ENCODE results near the gene CDV3.

CDV3 gene

GRCh38 chr3:133562376-133562775, 11.1 kb upstream of the CDV3 start:
- Histone ChIP-seq H3K4me3 (no peak overlapping the region), H3K9me3 (replicated peaks in 1 of 11) (peaks cover 8 to 20% (median 16%) of the 10 kb centered on the region in 11 experiments), H3K4me1 (peaks cover 6 to 22% (median 8%) of the 10 kb centered on the region in 10 experiments; a peak in 18 of 20 replicates), H3K27me3 (no peaks in the 10 kb centered on the region), H3K27ac (no peak overlapping the region), H3K36me3 (no peaks in the 10 kb centered on the region), H4K20me1 (no peaks in the 10 kb centered on the region), H3K9ac (no peak overlapping the region), H3K4me2 (0 out of 22 replicates have a peak overlapping the region, but pooled peaks of 1 of the 11 experiments have one; percentile 31)
- TF ChIP-seq Cebpa-rat (IDR thresholded peaks at IDR 0.05): no peak

- Histone ChIP-seq H3K9me3 (replicated peaks in 1 of 11) (peaks cover 8 to 16% (median 13%) of the 10 kb centered on the region in 11 experiments), H3K4me2 (no peak overlapping the region), H4K20me1 (no peaks in the 10 kb centered on the region), H3K36me3 (no peaks in the 10 kb centered on the region), H3K9ac (no peak overlapping the region), H3K27ac (no peak overlapping the region), H3K27me3 (no peaks in the 10 kb centered on the region), H3K4me1 (peaks cover 9 to 29% (median 11%) of the 10 kb centered on the region in 10 experiments; a peak in 18 of 20 replicates), H3K4me3 (no peak overlapping the region)
- TF ChIP-seq Cebpa-rat (IDR thresholded peaks at IDR 0.05): no peak
Observed at GRCh38 chr3:133563186-133563591, 10.3 kb upstream of the CDV3 start.

GRCh38 chr3:133563816-133564215, 9.7 kb upstream of the CDV3 start:
- Histone ChIP-seq H3K4me1 (peaks cover 9 to 35% (median 14%) of the 10 kb centered on the region in 10 experiments; a peak in 19 of 20 replicates), H3K36me3 (no peaks in the 10 kb centered on the region), H3K9me3 (replicated peaks in 1 of 11) (peaks cover 3 to 10% (median 7%) of the 10 kb centered on the region in 11 experiments), H4K20me1 (no peaks in the 10 kb centered on the region), H3K27me3 (no peaks in the 10 kb centered on the region), H3K9ac (no peak overlapping the region), H3K4me3 (no peak overlapping the region), H3K27ac (no peak overlapping the region), H3K4me2 (no peak overlapping the region)
- TF ChIP-seq Cebpa-rat (IDR thresholded peaks at IDR 0.05): no peak

- no peaks in the 10 kb centered on the region for H4K20me1 ChIP-seq
- no peaks in the 10 kb centered on the region for H3K36me3 ChIP-seq
- no peak overlapping the region for H3K9ac ChIP-seq
- no peak overlapping the region for H3K4me3 ChIP-seq
- no peak for TF ChIP-seq Cebpa-rat (IDR thresholded peaks at IDR 0.05)
- peak overlapping the region in 1 of 11 experiments; percentile 1; a peak in 2 of 22 replicates for H3K27ac ChIP-seq
- no peaks in the 10 kb centered on the region for H3K9me3 ChIP-seq (replicated peaks in 1 of 11)
- H3K4me2 ChIP-seq: peak overlapping the region in 5 of 11 experiments; percentile 28 to 91 (median 88); a peak in 10 of 22 replicates
- H3K4me1 ChIP-seq: peaks cover 25 to 65% (median 49%) of the 10 kb centered on the region in 10 experiments
- no peaks in the 10 kb centered on the region for H3K27me3 ChIP-seq
Observed at GRCh38 chr3:133568294-133569014, 5.0 kb upstream of the CDV3 start.

- no peak for TF ChIP-seq Cebpa-rat (IDR thresholded peaks at IDR 0.05)
- Histone ChIP-seq H3K27ac (peak overlapping the region in 8 of 11 experiments; percentile 3 to 99 (median 97); a peak in 11 of 22 replicates), H3K4me1 (peaks cover 29 to 65% (median 52%) of the 10 kb centered on the region in 10 experiments), H4K20me1 (peaks cover 8 to 14% (median 12%) of the 10 kb centered on the region in 11 experiments), H3K4me3 (no peak overlapping the region), H3K36me3 (peaks cover 3 to 6% (median 5%) of the 10 kb centered on the region in 11 experiments; a peak in 18 of 22 replicates), H3K4me2 (peak overlapping the region in 7 of 11 experiments; percentile 85 to 91 (median 88); a peak in 14 of 22 replicates), H3K27me3 (no peaks in the 10 kb centered on the region), H3K9ac (no peak overlapping the region), H3K9me3 (replicated peaks in 1 of 11) (no peaks in the 10 kb centered on the region)
Observed at GRCh38 chr3:133570139-133570936, 3.1 kb upstream of the CDV3 start.

DNA sequence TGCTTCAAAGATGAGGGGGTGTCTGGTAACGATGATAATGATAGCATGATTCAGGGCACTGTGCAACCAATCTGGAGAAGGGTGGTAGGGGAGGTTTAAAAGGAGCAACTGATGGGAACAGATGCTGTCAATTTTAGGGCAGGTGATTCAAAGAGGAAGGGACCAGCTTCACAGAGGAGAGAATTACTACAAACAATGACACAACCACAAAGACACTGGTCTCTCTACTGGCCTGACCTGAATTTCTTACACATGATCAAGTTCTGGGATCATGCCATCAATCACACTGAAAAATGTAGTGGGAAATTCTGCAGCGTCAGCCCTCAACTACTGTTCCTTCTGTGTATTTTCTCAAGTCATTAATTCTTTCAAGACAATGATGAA, 2.6 kb upstream of the CDV3 start:
- Histone ChIP-seq H3K27ac (peak overlapping the region in 8 of 11 experiments; percentile 97 to 99 (median 98); a peak in 16 of 22 replicates), H3K4me3 (no peak overlapping the region), H3K9me3 (replicated peaks in 1 of 11) (no peaks in the 10 kb centered on the region), H4K20me1 (peaks cover 14 to 20% (median 18%) of the 10 kb centered on the region in 11 experiments), H3K9ac (no peak overlapping the region), H3K27me3 (no peaks in the 10 kb centered on the region), H3K4me1 (peaks cover 35 to 69% (median 58%) of the 10 kb centered on the region in 10 experiments), H3K36me3 (peaks cover 7 to 12% (median 11%) of the 10 kb centered on the region in 11 experiments), H3K4me2 (peak overlapping the region in 7 of 11 experiments; percentile 85 to 91 (median 88); a peak in 13 of 22 replicates)
- TF ChIP-seq Cebpa-rat (IDR thresholded peaks at IDR 0.05): no peak

- Histone ChIP-seq H3K9me3 (replicated peaks in 1 of 11) (no peaks in the 10 kb centered on the region), H3K9ac (peak overlapping the region; percentile 81 to 94 (median 87)), H3K4me2 (peak overlapping the region; percentile 73 to 91 (median 87)), H4K20me1 (peaks cover 28 to 35% (median 32%) of the 10 kb centered on the region in 11 experiments), H3K4me1 (peaks cover 39 to 74% (median 64%) of the 10 kb centered on the region in 10 experiments), H3K36me3 (peaks cover 22 to 27% (median 26%) of the 10 kb centered on the region in 11 experiments), H3K4me3 (peak overlapping the region; percentile 40 to 65 (median 51); a peak in 19 of 20 replicates), H3K27me3 (no peaks in the 10 kb centered on the region), H3K27ac (peak overlapping the region; percentile 97 to 99 (median 98))
- TF ChIP-seq Cebpa-rat (IDR thresholded peaks at IDR 0.05): peak in 1 of 11 experiments; percentile 44; a peak in 2 of 22 replicates
Observed at GRCh38 chr3:133572158-133573053, 1.1 kb upstream of the CDV3 start.

GRCh38 chr3:133573054-133573628, 345 bp upstream of the CDV3 start:
- H3K9ac ChIP-seq: peak overlapping the region; percentile 97 to 99 (median 98)
- H3K4me1 ChIP-seq: peaks cover 44 to 74% (median 68%) of the 10 kb centered on the region in 10 experiments
- no peaks in the 10 kb centered on the region for H3K27me3 ChIP-seq
- H3K4me3 ChIP-seq: peak overlapping the region; percentile 71 to 96 (median 86)
- no peak for TF ChIP-seq Cebpa-rat (IDR thresholded peaks at IDR 0.05)
- peak overlapping the region; percentile 97 to 99 (median 98) for H3K27ac ChIP-seq
- H4K20me1 ChIP-seq: peaks cover 36 to 42% (median 40%) of the 10 kb centered on the region in 11 experiments
- H3K9me3 ChIP-seq (replicated peaks in 1 of 11): no peaks in the 10 kb centered on the region
- H3K36me3 ChIP-seq: peaks cover 29 to 34% (median 33%) of the 10 kb centered on the region in 11 experiments
- H3K4me2 ChIP-seq: peak overlapping the region; percentile 73 to 91 (median 87)

Data from BLaER1 treated with 17β-estradiol and CSF1 and Interleukin-3, amounts not matched to agents 10 nM and 100 nM (cell line).